PC-3 (cell line): Measurements from ENCODE around the gene RASD2. TPM values are rescaled to one million over a fixed set of nuclear protein-coding genes. Genes with fewer than 3 reads are reported as not detected.

ENCODE experiments used
- ATAC-seq: fragments of 200-7000 bp; cut with Tn5 transposase; 2 replicates; pipeline ENCODE4 v1.9.1; 2020; ENCODE audit warnings: mild to moderate bottlenecking, moderate library complexity
- BruUV-seq: library from RNA; stranded (reverse); fragments of 400-500 nt; replicated peaks from 2 replicates; lab custom pipeline; 2021; lab: Mats Ljungman, UMichigan
- CTCF ChIA-PET: fragments of 300-600 bp; sonication (Branson Sonifier 250); formaldehyde crosslinking; loops from one replicate; lab custom pipeline; 2022; ENCODE audit warnings: antibody characterized with exemption; lab: Charles Lee
- POLR2A ChIA-PET: fragments of 300-600 bp; sonication (Branson Sonifier 250); formaldehyde crosslinking; loops from one replicate; lab custom pipeline; 2022; ENCODE audit warnings: antibody characterized with exemption; ENCODE audit not compliant: unreplicated experiment; lab: Charles Lee
- DNase-seq: peaks from one replicate; pipeline ENCODE4 v3.0.0-alpha.2; 2015
- H2AFZ ChIP-seq: fragments of 300-600 bp; sonication (generic); 2 replicates; pipeline ENCODE4 v1.6.0; 2016; ENCODE audit warnings: antibody characterized with exemption, low read length
- H3F3A ChIP-seq: fragments of 300-600 bp; sonication (generic); one replicate; pipeline ENCODE4 v1.6.0; 2017; ENCODE audit warnings: antibody characterized with exemption, low read length, control low read depth, mild to moderate bottlenecking; ENCODE audit not compliant: unreplicated experiment
- H3K27ac ChIP-seq: fragments of 300-600 bp; sonication (generic); 2 replicates; pipeline ENCODE4 v1.5.1; 2016; ENCODE audit warnings: mild to moderate bottlenecking, low read length
- H3K27me3 ChIP-seq: fragments of 300-600 bp; sonication (generic); 2 replicates; pipeline ENCODE4 v1.6.1; 2016; ENCODE audit warnings: low read length, mixed read lengths
- H3K36me3 ChIP-seq: fragments of 300-600 bp; sonication (generic); 2 replicates; pipeline ENCODE4 v1.6.1; 2016; ENCODE audit warnings: low read depth, mixed run types, low read length, mixed read lengths
- H3K4me1 ChIP-seq: fragments of 300-600 bp; sonication (generic); 2 replicates; pipeline ENCODE4 v1.5.1; 2016; ENCODE audit warnings: low read length; ENCODE audit not compliant: insufficient read depth
- H3K4me2 ChIP-seq: fragments of 300-600 bp; sonication (generic); 2 replicates; pipeline ENCODE4 v1.6.0; 2016; ENCODE audit warnings: low read length
- H3K4me3 ChIP-seq: fragments of 300-600 bp; sonication (generic); 2 replicates; pipeline ENCODE4 v1.5.1; 2016; ENCODE audit warnings: mild to moderate bottlenecking, low read length, mixed read lengths
- H3K79me2 ChIP-seq: fragments of 300-600 bp; sonication (generic); 2 replicates; pipeline ENCODE4 v1.6.1; 2017; ENCODE audit warnings: low read length, mixed read lengths
- H3K9ac ChIP-seq: fragments of 300-600 bp; sonication (generic); 2 replicates; pipeline ENCODE4 v1.6.0; 2016; ENCODE audit warnings: mild to moderate bottlenecking, low read length
- H3K9me2 ChIP-seq: fragments of 300-600 bp; sonication (generic); replicated peaks from 2 replicates; pipeline ENCODE4 v1.6.1; 2016; ENCODE audit warnings: mixed run types, low read length, mixed read lengths
- H3K9me3 ChIP-seq: fragments of 300-600 bp; sonication (generic); 2 replicates; pipeline ENCODE4 v1.6.1; 2016; ENCODE audit warnings: low read length, mixed read lengths
- H4K20me1 ChIP-seq: fragments of 300-600 bp; sonication (generic); 2 replicates; pipeline ENCODE4 v1.6.1; 2016; ENCODE audit warnings: low read length, mixed read lengths
- CTCF ChIP-seq: fragments of 300-600 bp; sonication (generic); conservative IDR thresholded peaks from 2 replicates; pipeline ENCODE4 v1.5.1; 2017; ENCODE audit warnings: antibody characterized with exemption, low read depth, mild to moderate bottlenecking, low read length
- EZH2 ChIP-seq: fragments of 300-600 bp; sonication (generic); IDR thresholded peaks from one replicate; pipeline ENCODE4 v1.6.1; 2017; ENCODE audit warnings: antibody characterized with exemption, mild to moderate bottlenecking, low read length; ENCODE audit not compliant: unreplicated experiment
- EZH2phosphoT487 ChIP-seq: fragments of 300-600 bp; sonication (generic); IDR thresholded peaks from 2 replicates; pipeline ENCODE4 v1.6.1; 2018; ENCODE audit warnings: mild to moderate bottlenecking, antibody characterized with exemption, low read length, borderline replicate concordance
- intact Hi-C: fragments of 100-400 bp; cut with micrococcal nuclease; formaldehyde crosslinking; loops from 2 replicates; pipeline ENCODE4 v1.9.0; 2023
- total RNA-seq: library from RNA; depleted of rRNA; stranded (reverse); fragments of >200 nt; gene quantifications from 2 replicates; pipeline ENCODE4 v1.2.3, GENCODE V29; 2014

RASD2 gene
- total RNA-seq, 1 experiment from 2014 or later: 0.07 TPM

- ChIA-PET CTCF (no interaction called here), POLR2A (interaction anchor here (0.7 kb wide), 1 partner anchor 11 kb away, joined by 4 read pairs; no protein-coding TSS in a partner anchor)
- no TSS peak for BruUV-seq
- no peak overlapping the region for H2AFZ ChIP-seq
- H4K20me1 ChIP-seq: no peaks in the 10 kb centered on the region
- ATAC-seq (no peak), DNase-seq (no peak)
- H3K4me3 ChIP-seq: no peak overlapping the region
- no peaks in the 10 kb centered on the region for H3K36me3 ChIP-seq
- intact Hi-C loops: no loop called here
- no peaks in the 10 kb centered on the region for H3K4me1 ChIP-seq
- no peaks in the 10 kb centered on the region for H3K27me3 ChIP-seq
- H3K9ac ChIP-seq: no peak overlapping the region
- H3K27ac ChIP-seq: no peak overlapping the region
- no peaks in the 10 kb centered on the region for H3K9me3 ChIP-seq
- no peaks in the 10 kb centered on the region for H3F3A ChIP-seq
- H3K9me2 ChIP-seq: no peaks in the 10 kb centered on the region
- no peak for TF ChIP-seq EZH2phosphoT487
- TF ChIP-seq CTCF: no peak
- no peak for TF ChIP-seq EZH2
- no peaks in the 10 kb centered on the region for H3K79me2 ChIP-seq
- no peak overlapping the region for H3K4me2 ChIP-seq
Measured at GRCh38 chr22:35528927-35529326, 11.7 kb upstream of the RASD2 start.

- Histone ChIP-seq H3F3A (no peaks in the 10 kb centered on the region), H3K9me2 (no peaks in the 10 kb centered on the region), H2AFZ (no peak overlapping the region), H3K9me3 (no peaks in the 10 kb centered on the region), H3K4me2 (no peak overlapping the region), H3K79me2 (no peaks in the 10 kb centered on the region), H3K27me3 (no peaks in the 10 kb centered on the region), H4K20me1 (no peaks in the 10 kb centered on the region), H3K4me3 (no peak overlapping the region), H3K9ac (no peak overlapping the region), H3K27ac (no peak overlapping the region), H3K36me3 (no peaks in the 10 kb centered on the region), H3K4me1 (no peaks in the 10 kb centered on the region)
- DNase-seq (no peak), ATAC-seq (no peak)
- TF ChIP-seq EZH2 (no peak), EZH2phosphoT487 (no peak), CTCF (no peak)
- no TSS peak for BruUV-seq
- intact Hi-C loops: no loop called here
- CTCF ChIA-PET: no interaction called here
- POLR2A ChIA-PET: no interaction called here
Measured at GRCh38 chr22:35530700-35531099, 9.9 kb upstream of the RASD2 start.

GRCh38 chr22:35531202-35531601 is 9.4 kb upstream of the RASD2 start:
- POLR2A ChIA-PET: no interaction called here
- CTCF ChIA-PET: no interaction called here
- Histone ChIP-seq H4K20me1 (no peaks in the 10 kb centered on the region), H3K9ac (no peak overlapping the region), H3K9me3 (no peaks in the 10 kb centered on the region), H3K79me2 (no peaks in the 10 kb centered on the region), H3K27me3 (no peaks in the 10 kb centered on the region), H3F3A (no peaks in the 10 kb centered on the region), H3K4me1 (no peaks in the 10 kb centered on the region; the same call in 1 of the 2 replicates), H3K9me2 (no peaks in the 10 kb centered on the region), H3K36me3 (no peaks in the 10 kb centered on the region), H3K27ac (no peak overlapping the region), H3K4me3 (no peak overlapping the region), H3K4me2 (no peak overlapping the region), H2AFZ (no peak overlapping the region)
- ATAC-seq (no peak), DNase-seq (no peak)
- intact Hi-C loops: no loop called here
- no TSS peak for BruUV-seq
- TF ChIP-seq EZH2 (no peak), EZH2phosphoT487 (no peak), CTCF (no peak)
